PC-3 (cell line): ENCODE results near the gene BICDL2. TPM values are rescaled to one million over a fixed set of nuclear protein-coding genes. Genes with fewer than 3 reads are reported as not detected.
"Not testable (repeated sequence)": the region's sequence is repeated elsewhere in the genome, so short reads cannot be mapped to it uniquely, and the experiment has no call there.

Experiments
- ATAC-seq: fragments of 200-7000 bp; cut with Tn5 transposase; 2 replicates; pipeline ENCODE4 v1.9.1; 2020; ENCODE audit warnings: mild to moderate bottlenecking, moderate library complexity
- BruUV-seq: library from RNA; stranded (reverse); fragments of 400-500 nt; replicated peaks from 2 replicates; lab custom pipeline; 2021; lab: Mats Ljungman, UMichigan
- CTCF ChIA-PET: fragments of 300-600 bp; sonication (Branson Sonifier 250); formaldehyde crosslinking; loops from one replicate; lab custom pipeline; 2022; ENCODE audit warnings: antibody characterized with exemption; lab: Charles Lee
- POLR2A ChIA-PET: fragments of 300-600 bp; sonication (Branson Sonifier 250); formaldehyde crosslinking; loops from one replicate; lab custom pipeline; 2022; ENCODE audit warnings: antibody characterized with exemption; ENCODE audit not compliant: unreplicated experiment; lab: Charles Lee
- DNase-seq: peaks from one replicate; pipeline ENCODE4 v3.0.0-alpha.2; 2015
- H2AFZ ChIP-seq: fragments of 300-600 bp; sonication (generic); 2 replicates; pipeline ENCODE4 v1.6.0; 2016; ENCODE audit warnings: antibody characterized with exemption, low read length
- H3F3A ChIP-seq: fragments of 300-600 bp; sonication (generic); one replicate; pipeline ENCODE4 v1.6.0; 2017; ENCODE audit warnings: antibody characterized with exemption, low read length, control low read depth, mild to moderate bottlenecking; ENCODE audit not compliant: unreplicated experiment
- H3K27ac ChIP-seq: fragments of 300-600 bp; sonication (generic); 2 replicates; pipeline ENCODE4 v1.5.1; 2016; ENCODE audit warnings: mild to moderate bottlenecking, low read length
- H3K27me3 ChIP-seq: fragments of 300-600 bp; sonication (generic); 2 replicates; pipeline ENCODE4 v1.6.1; 2016; ENCODE audit warnings: low read length, mixed read lengths
- H3K36me3 ChIP-seq: fragments of 300-600 bp; sonication (generic); 2 replicates; pipeline ENCODE4 v1.6.1; 2016; ENCODE audit warnings: low read depth, mixed run types, low read length, mixed read lengths
- H3K4me1 ChIP-seq: fragments of 300-600 bp; sonication (generic); 2 replicates; pipeline ENCODE4 v1.5.1; 2016; ENCODE audit warnings: low read length; ENCODE audit not compliant: insufficient read depth
- H3K4me2 ChIP-seq: fragments of 300-600 bp; sonication (generic); 2 replicates; pipeline ENCODE4 v1.6.0; 2016; ENCODE audit warnings: low read length
- H3K4me3 ChIP-seq: fragments of 300-600 bp; sonication (generic); 2 replicates; pipeline ENCODE4 v1.5.1; 2016; ENCODE audit warnings: mild to moderate bottlenecking, low read length, mixed read lengths
- H3K79me2 ChIP-seq: fragments of 300-600 bp; sonication (generic); 2 replicates; pipeline ENCODE4 v1.6.1; 2017; ENCODE audit warnings: low read length, mixed read lengths
- H3K9ac ChIP-seq: fragments of 300-600 bp; sonication (generic); 2 replicates; pipeline ENCODE4 v1.6.0; 2016; ENCODE audit warnings: mild to moderate bottlenecking, low read length
- H3K9me2 ChIP-seq: fragments of 300-600 bp; sonication (generic); replicated peaks from 2 replicates; pipeline ENCODE4 v1.6.1; 2016; ENCODE audit warnings: mixed run types, low read length, mixed read lengths
- H3K9me3 ChIP-seq: fragments of 300-600 bp; sonication (generic); 2 replicates; pipeline ENCODE4 v1.6.1; 2016; ENCODE audit warnings: low read length, mixed read lengths
- H4K20me1 ChIP-seq: fragments of 300-600 bp; sonication (generic); 2 replicates; pipeline ENCODE4 v1.6.1; 2016; ENCODE audit warnings: low read length, mixed read lengths
- CTCF ChIP-seq: fragments of 300-600 bp; sonication (generic); conservative IDR thresholded peaks from 2 replicates; pipeline ENCODE4 v1.5.1; 2017; ENCODE audit warnings: antibody characterized with exemption, low read depth, mild to moderate bottlenecking, low read length
- EZH2 ChIP-seq: fragments of 300-600 bp; sonication (generic); IDR thresholded peaks from one replicate; pipeline ENCODE4 v1.6.1; 2017; ENCODE audit warnings: antibody characterized with exemption, mild to moderate bottlenecking, low read length; ENCODE audit not compliant: unreplicated experiment
- EZH2phosphoT487 ChIP-seq: fragments of 300-600 bp; sonication (generic); IDR thresholded peaks from 2 replicates; pipeline ENCODE4 v1.6.1; 2018; ENCODE audit warnings: mild to moderate bottlenecking, antibody characterized with exemption, low read length, borderline replicate concordance
- intact Hi-C: fragments of 100-400 bp; cut with micrococcal nuclease; formaldehyde crosslinking; loops from 2 replicates; pipeline ENCODE4 v1.9.0; 2023
- total RNA-seq: library from RNA; depleted of rRNA; stranded (reverse); fragments of >200 nt; gene quantifications from 2 replicates; pipeline ENCODE4 v1.2.3, GENCODE V29; 2014

The BICDL2 gene
- total RNA-seq, 1 experiment from 2014 or later: 16.3 TPM

- no peak for DNase-seq
- ChIA-PET CTCF (no interaction called here), POLR2A (no interaction called here)
- Histone ChIP-seq H3K9me3 (no peaks in the 10 kb centered on the region), H3K4me3 (peak overlapping the region; percentile 86), H3K4me2 (peak overlapping the region; percentile 98), H3K36me3 (no peaks in the 10 kb centered on the region), H3K9ac (no peak overlapping the region), H3K9me2 (no peaks in the 10 kb centered on the region), H2AFZ (no peak overlapping the region), H3K79me2 (no peaks in the 10 kb centered on the region), H3K27ac (no peak overlapping the region), H4K20me1 (no peaks in the 10 kb centered on the region), H3K27me3 (no peaks in the 10 kb centered on the region), H3F3A (no peaks in the 10 kb centered on the region), H3K4me1 (no peaks in the 10 kb centered on the region)
- TF ChIP-seq EZH2phosphoT487 (no peak), CTCF (no peak), EZH2 (no peak)
- intact Hi-C loops: no loop called here
- no peak for ATAC-seq
- BruUV-seq: TSS peak; percentile 35
These were observed 20.7 kb upstream of the BICDL2 start for GRCh38 chr16:3057181-3058138.

DNA sequence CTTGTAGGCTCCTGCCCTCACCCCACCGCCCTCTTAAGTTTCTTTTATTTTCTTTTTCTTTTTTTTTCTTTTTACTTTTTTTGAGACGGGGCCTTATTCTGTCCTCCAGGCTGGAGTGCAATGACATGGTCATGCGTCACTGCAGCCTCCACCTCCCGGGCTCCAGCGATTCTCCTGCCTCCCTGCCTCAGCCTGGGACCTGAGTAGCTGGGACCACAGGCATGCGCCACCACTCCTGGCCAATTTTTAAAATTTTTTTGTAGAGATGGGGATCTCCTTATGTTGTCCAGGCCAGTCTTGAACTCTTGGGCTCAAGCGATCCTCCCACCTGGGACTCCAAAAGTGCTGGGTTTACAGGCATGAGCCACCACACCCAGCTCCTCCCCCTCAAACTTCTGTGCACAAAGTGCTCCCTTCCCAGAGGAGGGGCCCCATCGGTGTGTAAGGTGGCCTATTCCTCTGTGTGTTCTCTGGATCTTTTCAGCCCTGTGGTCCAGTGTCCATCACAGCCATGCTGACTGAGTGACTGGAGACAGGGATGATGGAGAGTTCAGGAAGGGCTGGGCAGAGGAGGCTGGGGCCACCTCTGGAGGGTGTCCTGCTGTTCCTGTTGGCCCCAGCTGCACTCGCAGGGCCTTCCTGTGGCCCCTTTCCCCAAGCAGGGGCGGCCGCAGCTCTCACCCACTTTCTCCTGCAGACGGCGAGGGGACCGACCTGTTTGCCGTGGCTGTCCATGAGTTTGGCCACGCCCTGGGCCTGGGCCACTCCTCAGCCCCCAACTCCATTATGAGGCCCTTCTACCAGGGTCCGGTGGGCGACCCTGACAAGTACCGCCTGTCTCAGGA lies 19.8 kb upstream of the BICDL2 start:
- ChIA-PET POLR2A (no interaction called here), CTCF (no interaction called here)
- no peaks in the 10 kb centered on the region for H3K4me1 ChIP-seq
- TF ChIP-seq CTCF (no peak), EZH2 (no peak)
- ATAC-seq: no peak
- no peaks in the 10 kb centered on the region for H3F3A ChIP-seq
- intact Hi-C loops: no loop called here
- DNase-seq: no peak
- no peaks in the 10 kb centered on the region for H3K36me3 ChIP-seq
- no TSS peak for BruUV-seq
- no peaks in the 10 kb centered on the region for H3K27me3 ChIP-seq
- H2AFZ ChIP-seq: no peak overlapping the region
- H4K20me1 ChIP-seq: no peaks in the 10 kb centered on the region
- H3K4me2 ChIP-seq: no peak overlapping the region
- no peaks in the 10 kb centered on the region for H3K9me2 ChIP-seq
- no peak overlapping the region for H3K4me3 ChIP-seq
- H3K79me2 ChIP-seq: no peaks in the 10 kb centered on the region
- H3K9ac ChIP-seq: no peak overlapping the region
- H3K27ac ChIP-seq: no peak overlapping the region
- no peaks in the 10 kb centered on the region for H3K9me3 ChIP-seq

GRCh38 chr16:3055734-3056115 lies 19.0 kb upstream of the BICDL2 start:
- H3K4me1 ChIP-seq, H2AFZ ChIP-seq, H4K20me1 ChIP-seq, H3K36me3 ChIP-seq, H3K79me2 ChIP-seq, H3K9me2 ChIP-seq, intact Hi-C loops, H3K9me3 ChIP-seq, BruUV-seq, H3K27me3 ChIP-seq, H3K9ac ChIP-seq, DNase-seq, H3K4me2 ChIP-seq, CTCF ChIA-PET, H3K27ac ChIP-seq, H3F3A ChIP-seq, POLR2A ChIA-PET, ATAC-seq, H3K4me3 ChIP-seq: not testable (repeated sequence)
